Upper lobe of left lung (tissue), 6 donors: ENCODE results near the gene CCDC192. TPM values are rescaled to one million over a fixed set of nuclear protein-coding genes. Genes with fewer than 3 reads are reported as not detected.

Experiments used
- ATAC-seq, 2 donors: fragments of 200-7000 bp; cut with Tn5 transposase; one replicate each; pipeline ENCODE4 v1.9.1; 2022; ENCODE audit warnings: mild to moderate bottlenecking in 2 of 2, moderate library complexity in 2 of 2; ENCODE audit not compliant: low FRiP score in 2 of 2
- DNase-seq, 2 donors: peaks; one replicate each; pipeline ENCODE4 v3.0.0-alpha.2; 2019 to 2020
- H3K27ac ChIP-seq, 4 donors: fragments of 200-600 bp; sonication (generic); one replicate each; pipeline ENCODE4 v1.5.1; 2016 to 2019
- H3K27me3 ChIP-seq, 4 donors: fragments of 200-600 bp; sonication (generic); one replicate each; pipeline ENCODE4 v1.5.1; 2017 to 2019
- H3K36me3 ChIP-seq, 4 donors: fragments of 200-600 bp; sonication (generic); one replicate each; pipeline ENCODE4 v1.5.1; 2016 to 2019
- H3K4me1 ChIP-seq, 4 donors: fragments of 200-600 bp; sonication (generic); one replicate each; pipeline ENCODE4 v1.5.1; 2018 to 2019
- H3K4me3 ChIP-seq, 4 donors: fragments of 200-600 bp; sonication (generic); one replicate each; pipeline ENCODE4 v1.5.1; 2017 to 2019; ENCODE audit warnings: mild to moderate bottlenecking in 2 of 4, moderate library complexity in 1 of 4
- H3K9me3 ChIP-seq, 4 donors: fragments of 200-600 bp; sonication (generic); one replicate each; pipeline ENCODE4 v1.5.1; 2018 to 2019
- EP300 ChIP-seq, 4 donors: sonication (generic); formaldehyde crosslinking; IDR thresholded peaks; one replicate each; pipeline ENCODE4 v1.5.1; 2017; ENCODE audit warnings: antibody characterized with exemption in 4 of 4, control low read depth in 2 of 4
- POLR2A ChIP-seq, 4 donors: fragments of 450-650 bp; IDR thresholded peaks; one replicate each; pipeline ENCODE4 v1.5.1; 2016 to 2017; ENCODE audit warnings: antibody characterized with exemption in 4 of 4, mild to moderate bottlenecking in 2 of 4
- POLR2AphosphoS5 ChIP-seq, 2 donors: sonication (generic); formaldehyde crosslinking; IDR thresholded peaks; one replicate each; pipeline ENCODE4 v1.5.1; 2017; ENCODE audit warnings: antibody characterized with exemption in 2 of 2
- WGBS, 2 donors: methylation state at CpG; one replicate each; pipeline ENCODE4 v1.1.5; 2017 to 2018; 5-methylcytosine and 5-hydroxymethylcytosine counted together
- total RNA-seq, 6 donors: library from RNA; depleted of rRNA in 4 of 6; stranded (reverse); fragments of >200 nt in 4 of 6; gene quantifications; one replicate each; pipeline versions ENCODE4 v1.1.0 to v1.2.1, GENCODE V29; 2016 to 2021
- TF ChIP-seq, protein P1 (sequence below), 6 experiments: fragments of 450-650 bp in 4 of 6; fragments of 200-600 bp in 2 of 6; sonication (generic) in 2 of 6; IDR thresholded peaks; one replicate each; pipeline ENCODE4 v1.5.1; 2016 to 2019; ENCODE audit warnings: antibody characterized with exemption in 6 of 6
- donor health status: DM: no; HTN: no; CAD: no; lungs with moderate emphysema.
- donor health status: DM: no; HTN: yes; CAD: no; lungs with severe emphysema.

CCDC192 gene
- total RNA-seq, 6 donors from 2014 or later, result 0.76 TPM; not detected in 5

- TF ChIP-seq, protein P1, sequence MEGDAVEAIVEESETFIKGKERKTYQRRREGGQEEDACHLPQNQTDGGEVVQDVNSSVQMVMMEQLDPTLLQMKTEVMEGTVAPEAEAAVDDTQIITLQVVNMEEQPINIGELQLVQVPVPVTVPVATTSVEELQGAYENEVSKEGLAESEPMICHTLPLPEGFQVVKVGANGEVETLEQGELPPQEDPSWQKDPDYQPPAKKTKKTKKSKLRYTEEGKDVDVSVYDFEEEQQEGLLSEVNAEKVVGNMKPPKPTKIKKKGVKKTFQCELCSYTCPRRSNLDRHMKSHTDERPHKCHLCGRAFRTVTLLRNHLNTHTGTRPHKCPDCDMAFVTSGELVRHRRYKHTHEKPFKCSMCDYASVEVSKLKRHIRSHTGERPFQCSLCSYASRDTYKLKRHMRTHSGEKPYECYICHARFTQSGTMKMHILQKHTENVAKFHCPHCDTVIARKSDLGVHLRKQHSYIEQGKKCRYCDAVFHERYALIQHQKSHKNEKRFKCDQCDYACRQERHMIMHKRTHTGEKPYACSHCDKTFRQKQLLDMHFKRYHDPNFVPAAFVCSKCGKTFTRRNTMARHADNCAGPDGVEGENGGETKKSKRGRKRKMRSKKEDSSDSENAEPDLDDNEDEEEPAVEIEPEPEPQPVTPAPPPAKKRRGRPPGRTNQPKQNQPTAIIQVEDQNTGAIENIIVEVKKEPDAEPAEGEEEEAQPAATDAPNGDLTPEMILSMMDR (IDR thresholded peaks at IDR 0.05), result no peak
- no peak for TF ChIP-seq POLR2AphosphoS5 (IDR thresholded peaks at IDR 0.05)
- no peak for TF ChIP-seq POLR2A (IDR thresholded peaks at IDR 0.05)
- no peak for TF ChIP-seq EP300 (IDR thresholded peaks at IDR 0.05)
- H3K4me3 ChIP-seq, result no peak overlapping the region
- no peak overlapping the region for H3K27ac ChIP-seq
- ATAC-seq, result no peak
- H3K4me1 ChIP-seq, result peaks cover 0 to 16% (median 0%) of the 10 kb centered on the region in 4 donors
- H3K27me3 ChIP-seq, result no peaks in the 10 kb centered on the region
- DNase-seq, result no peak
- H3K36me3 ChIP-seq, result no peaks in the 10 kb centered on the region
- H3K9me3 ChIP-seq, result no peaks in the 10 kb centered on the region
- 91 to 96% methylated on average over 5 of the region's 5 CpGs for WGBS, 2 donors
Observed at GRCh38 chr5:127894461-127894860, 191.3 kb downstream of the CCDC192 start.

DNA sequence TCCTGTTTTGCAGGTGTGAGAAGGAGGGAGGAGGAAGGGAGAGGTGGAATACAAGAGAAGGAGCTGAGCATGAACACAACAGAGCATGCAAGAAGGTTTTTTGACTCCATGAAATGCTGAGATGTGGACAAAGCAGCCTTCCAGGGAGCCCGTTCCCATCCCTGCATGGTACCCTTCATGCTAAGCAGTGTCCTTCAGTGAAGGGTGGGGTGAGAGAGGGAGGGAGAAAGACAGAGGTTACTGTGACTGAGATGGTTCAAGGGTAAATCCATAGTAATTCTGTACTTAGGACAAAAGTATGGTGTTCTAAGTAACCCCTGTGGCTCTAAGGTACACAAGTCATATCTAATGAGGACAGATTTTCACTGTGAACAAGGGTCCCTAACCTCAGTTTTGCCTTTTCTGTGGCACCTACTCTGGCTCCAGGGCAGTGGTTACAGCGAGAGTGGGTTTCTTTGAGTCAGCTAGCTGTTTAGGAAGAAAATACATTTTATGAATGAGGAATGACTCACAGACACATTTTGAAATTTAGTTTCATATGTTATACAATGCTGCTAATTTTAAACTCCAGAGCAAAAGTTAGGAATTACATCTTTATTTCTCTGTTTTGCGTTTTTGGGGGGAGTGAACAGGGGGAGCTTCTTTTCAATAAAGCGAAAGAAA is 195.5 kb downstream of the CCDC192 start:
- no peak overlapping the region for H3K4me3 ChIP-seq
- TF ChIP-seq, protein P1 (IDR thresholded peaks at IDR 0.05), result no peak
- TF ChIP-seq EP300 (IDR thresholded peaks at IDR 0.05) (no peak), POLR2A (IDR thresholded peaks at IDR 0.05) (no peak)
- no peaks in the 10 kb centered on the region for H3K27me3 ChIP-seq
- no peaks in the 10 kb centered on the region for H3K36me3 ChIP-seq
- 83 to 85% methylated on average over 4 of the region's 4 CpGs for WGBS, 2 donors
- no peaks in the 10 kb centered on the region for H3K4me1 ChIP-seq
- no peaks in the 10 kb centered on the region for H3K9me3 ChIP-seq
- no peak for DNase-seq
- no peak for ATAC-seq
- no peak overlapping the region for H3K27ac ChIP-seq

GRCh38 chr5:127899214-127899610 is 196.0 kb downstream of the CCDC192 start:
- no peaks in the 10 kb centered on the region for H3K27me3 ChIP-seq
- H3K4me3 ChIP-seq, result no peak overlapping the region
- WGBS, 2 donors, result 48 to 50% methylated on average over 2 of the region's 2 CpGs
- DNase-seq, result no peak
- H3K36me3 ChIP-seq, result no peaks in the 10 kb centered on the region
- no peak for TF ChIP-seq POLR2AphosphoS5 (IDR thresholded peaks at IDR 0.05)
- TF ChIP-seq, protein P1 (IDR thresholded peaks at IDR 0.05), result no peak
- no peak for TF ChIP-seq POLR2A (IDR thresholded peaks at IDR 0.05)
- no peak for TF ChIP-seq EP300 (IDR thresholded peaks at IDR 0.05)
- no peak for ATAC-seq
- H3K4me1 ChIP-seq, result no peaks in the 10 kb centered on the region
- no peak overlapping the region for H3K27ac ChIP-seq
- H3K9me3 ChIP-seq, result no peaks in the 10 kb centered on the region

GRCh38 chr5:127906562-127907204 is 203.5 kb downstream of the CCDC192 start:
- TF ChIP-seq EP300 (IDR thresholded peaks at IDR 0.05), result no peak
- TF ChIP-seq, protein P1 (IDR thresholded peaks at IDR 0.05), result no peak
- TF ChIP-seq POLR2A (IDR thresholded peaks at IDR 0.05), result no peak
- H3K36me3 ChIP-seq, result no peaks in the 10 kb centered on the region
- no peak for ATAC-seq
- no peaks in the 10 kb centered on the region for H3K27me3 ChIP-seq
- 83 to 88% methylated on average over 2 of the region's 2 CpGs for WGBS, 2 donors
- no peak overlapping the region for H3K4me3 ChIP-seq
- DNase-seq, result no peak
- no peaks in the 10 kb centered on the region for H3K4me1 ChIP-seq
- no peak overlapping the region for H3K27ac ChIP-seq
- no peaks in the 10 kb centered on the region for H3K9me3 ChIP-seq

DNA sequence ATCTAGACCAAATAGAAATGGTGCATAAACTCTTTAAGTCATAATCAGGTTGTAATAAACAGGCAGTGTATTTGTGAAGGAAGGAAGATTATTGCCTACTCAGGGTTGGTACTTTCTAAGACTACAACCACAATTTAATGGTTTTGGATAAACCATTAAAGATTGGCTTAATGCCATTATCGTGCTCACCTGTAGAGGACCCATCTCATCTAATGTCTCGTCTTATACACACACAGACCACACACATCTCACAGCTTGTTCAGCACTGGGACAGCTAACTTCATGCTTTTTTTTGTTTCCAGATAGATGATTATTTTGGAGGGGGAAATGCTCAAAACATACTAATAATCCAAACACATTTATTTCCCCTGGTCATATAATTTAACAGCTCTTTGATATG is 204.7 kb downstream of the CCDC192 start:
- Histone ChIP-seq H3K4me3 (no peak overlapping the region), H3K36me3 (no peaks in the 10 kb centered on the region), H3K27ac (no peak overlapping the region), H3K27me3 (no peaks in the 10 kb centered on the region), H3K9me3 (no peaks in the 10 kb centered on the region), H3K4me1 (no peaks in the 10 kb centered on the region)
- no peak for DNase-seq
- 84 to 88% methylated on average over 2 of the region's 2 CpGs for WGBS, 2 donors
- TF ChIP-seq POLR2AphosphoS5 (IDR thresholded peaks at IDR 0.05), result no peak
- no peak for TF ChIP-seq EP300 (IDR thresholded peaks at IDR 0.05)
- no peak for TF ChIP-seq POLR2A (IDR thresholded peaks at IDR 0.05)
- TF ChIP-seq, protein P1 (IDR thresholded peaks at IDR 0.05), result no peak
- no peak for ATAC-seq
